Ovary (tissue), 9 donors: ENCODE results near the gene LDLRAD4. TPM values are rescaled to one million over a fixed set of nuclear protein-coding genes. Genes with fewer than 3 reads are reported as not detected.

Experiments used
- DNase-seq, 5 donors: peaks; one replicate each; pipeline ENCODE4 v3.0.0-alpha.2; 2019 to 2020
- H3K27ac ChIP-seq, 2 donors: fragments of 200-600 bp; one replicate each; pipeline versions ENCODE4 v1.5.1 to v1.8.0; 2019 to 2022
- H3K27me3 ChIP-seq: fragments of 200-600 bp; one replicate; pipeline ENCODE4 v1.8.0; 2022
- H3K36me3 ChIP-seq: fragments of 200-600 bp; sonication (generic); one replicate; pipeline ENCODE4 v1.5.1; 2019
- H3K4me1 ChIP-seq: one replicate; pipeline ENCODE4 v1.8.1; 2013; ENCODE audit warnings: mild to moderate bottlenecking, moderate library complexity; ENCODE audit not compliant: insufficient read depth
- H3K4me3 ChIP-seq: fragments of 200-600 bp; sonication (generic); one replicate; pipeline ENCODE4 v1.5.1; 2017
- H3K9me3 ChIP-seq, 2 donors: fragments of 200-600 bp in 1 of 2; sonication (generic) in 1 of 2; one replicate each; pipeline versions ENCODE4 v1.5.1 to v1.8.1; 2013 to 2019; ENCODE audit warnings: mild to moderate bottlenecking in 1 of 2, moderate library complexity in 1 of 2
- EP300 ChIP-seq: sonication (generic); formaldehyde crosslinking; IDR thresholded peaks from one replicate; pipeline ENCODE4 v1.6.1; 2017; ENCODE audit warnings: antibody characterized with exemption
- POLR2A ChIP-seq: fragments of 450-650 bp; IDR thresholded peaks from one replicate; pipeline ENCODE4 v1.6.1; 2017; ENCODE audit warnings: antibody characterized with exemption, mild to moderate bottlenecking, moderate library complexity
- WGBS, 3 donors: extraction: QIAGEN DNeasy Blood & Tissue Kit in 1 of 3; methylation state at CpG; one replicate each; pipeline versions ENCODE4 v1.1.5 to v1.1.7; 2013 to 2017; 5-methylcytosine and 5-hydroxymethylcytosine counted together
- intact Hi-C, 4 donors: fragments of 100-400 bp; cut with DNase I; formaldehyde crosslinking; loops; one replicate each; pipeline versions ENCODE4 v1.11.0 to v1.15.1; 2022 to 2023
- polyA plus RNA-seq, 2 donors: library from polyadenylated mRNA; stranded (reverse); fragments of 200-250 nt in 1 of 2; fragments of 350-450 nt in 1 of 2; fragmentation: Illumina TruSeq in 1 of 2; extraction: RNeasy Lipid Tissue Mini Kit (QIAGEN cat#74804) in 1 of 2; gene quantifications; one replicate each; pipeline ENCODE4 v1.2.3, GENCODE V29; 2013 to 2014
- total RNA-seq, 7 donors: library from RNA; depleted of rRNA in 2 of 7; stranded (reverse); fragments of >200 nt in 2 of 7; fragmentation: NEBNext Ultra II Directional in 3 of 7; extraction: Animal tissue kit (Norgen Biotek cat#: 25700) in 3 of 7; gene quantifications; one replicate each; pipeline versions ENCODE4 v1.1.0 to v1.2.4, GENCODE V29; 2016 to 2023
- TF ChIP-seq, protein P1 (sequence below), 3 donors: fragments of 450-650 bp in 2 of 3; fragments of 200-600 bp in 1 of 3; IDR thresholded peaks; one replicate each; pipeline versions ENCODE4 v1.5.1 to v1.8.0; 2016 to 2022; ENCODE audit warnings: antibody characterized with exemption in 3 of 3, mild to moderate bottlenecking in 1 of 3
- donor health status: DM: no; HTN: no; CAD: no; lungs with moderate emphysema.
- donor health status: DM: no; HTN: no; CAD: no.
- donor health status: Bipolar disorder and iron deficiency.
- donor health status: DM: yes; HTN: yes; CAD: no.
- donor health status: DM: no; HTN: no; CAD: no.
- donor health status: DM: yes; HTN: yes; CAD: no.

The LDLRAD4 gene
- total and polyA plus RNA-seq, 9 donors: 2.3 to 31.6 (median 8.3) TPM

- no peaks in the 10 kb centered on the region for H3K27me3 ChIP-seq
- no peak overlapping the region for H3K27ac ChIP-seq
- WGBS, 3 donors: 85 to 88% (median 86%) methylated on average over 9 of the region's 9 CpGs
- intact Hi-C loops: no loop called here
- TF ChIP-seq POLR2A (no peak), EP300 (no peak)
- TF ChIP-seq, protein P1, sequence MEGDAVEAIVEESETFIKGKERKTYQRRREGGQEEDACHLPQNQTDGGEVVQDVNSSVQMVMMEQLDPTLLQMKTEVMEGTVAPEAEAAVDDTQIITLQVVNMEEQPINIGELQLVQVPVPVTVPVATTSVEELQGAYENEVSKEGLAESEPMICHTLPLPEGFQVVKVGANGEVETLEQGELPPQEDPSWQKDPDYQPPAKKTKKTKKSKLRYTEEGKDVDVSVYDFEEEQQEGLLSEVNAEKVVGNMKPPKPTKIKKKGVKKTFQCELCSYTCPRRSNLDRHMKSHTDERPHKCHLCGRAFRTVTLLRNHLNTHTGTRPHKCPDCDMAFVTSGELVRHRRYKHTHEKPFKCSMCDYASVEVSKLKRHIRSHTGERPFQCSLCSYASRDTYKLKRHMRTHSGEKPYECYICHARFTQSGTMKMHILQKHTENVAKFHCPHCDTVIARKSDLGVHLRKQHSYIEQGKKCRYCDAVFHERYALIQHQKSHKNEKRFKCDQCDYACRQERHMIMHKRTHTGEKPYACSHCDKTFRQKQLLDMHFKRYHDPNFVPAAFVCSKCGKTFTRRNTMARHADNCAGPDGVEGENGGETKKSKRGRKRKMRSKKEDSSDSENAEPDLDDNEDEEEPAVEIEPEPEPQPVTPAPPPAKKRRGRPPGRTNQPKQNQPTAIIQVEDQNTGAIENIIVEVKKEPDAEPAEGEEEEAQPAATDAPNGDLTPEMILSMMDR (IDR thresholded peaks at IDR 0.05): no peak
- peaks cover 0 to 2% of the 10 kb centered on the region in 2 donors for H3K9me3 ChIP-seq
- no peaks in the 10 kb centered on the region for H3K4me1 ChIP-seq
- DNase-seq: no peak
- H3K36me3 ChIP-seq: no peaks in the 10 kb centered on the region
- H3K4me3 ChIP-seq: no peak overlapping the region
Observed at GRCh38 chr18:13317801-13318200, 99.2 kb downstream of the LDLRAD4 start.

GRCh38 chr18:13318731-13319501 lies 100.4 kb downstream of the LDLRAD4 start:
- no peaks in the 10 kb centered on the region for H3K27me3 ChIP-seq
- TF ChIP-seq POLR2A (no peak), EP300 (no peak)
- TF ChIP-seq, protein P1 (IDR thresholded peaks at IDR 0.05): no peak
- no peak overlapping the region for H3K27ac ChIP-seq
- WGBS, 3 donors: 79 to 86% (median 84%) methylated on average over 19 of the region's 19 CpGs
- DNase-seq: no peak
- H3K9me3 ChIP-seq: peaks cover 0 to 2% of the 10 kb centered on the region in 2 donors
- no peak overlapping the region for H3K4me3 ChIP-seq
- no peaks in the 10 kb centered on the region for H3K36me3 ChIP-seq
- intact Hi-C loops: no loop called here
- no peaks in the 10 kb centered on the region for H3K4me1 ChIP-seq

- no peak overlapping the region for H3K27ac ChIP-seq
- no peaks in the 10 kb centered on the region for H3K4me1 ChIP-seq
- WGBS, 3 donors: 21 to 28% (median 25%) methylated on average over 4 of the region's 4 CpGs
- intact Hi-C loops: no loop called here
- peaks cover 0 to 2% of the 10 kb centered on the region in 2 donors for H3K9me3 ChIP-seq
- TF ChIP-seq POLR2A (no peak), EP300 (no peak)
- TF ChIP-seq, protein P1 (IDR thresholded peaks at IDR 0.05): no peak
- H3K27me3 ChIP-seq: no peaks in the 10 kb centered on the region
- H3K36me3 ChIP-seq: no peaks in the 10 kb centered on the region
- no peak for DNase-seq
- H3K4me3 ChIP-seq: no peak overlapping the region
Observed at GRCh38 chr18:13319629-13320028, 101.1 kb downstream of the LDLRAD4 start.

DNA sequence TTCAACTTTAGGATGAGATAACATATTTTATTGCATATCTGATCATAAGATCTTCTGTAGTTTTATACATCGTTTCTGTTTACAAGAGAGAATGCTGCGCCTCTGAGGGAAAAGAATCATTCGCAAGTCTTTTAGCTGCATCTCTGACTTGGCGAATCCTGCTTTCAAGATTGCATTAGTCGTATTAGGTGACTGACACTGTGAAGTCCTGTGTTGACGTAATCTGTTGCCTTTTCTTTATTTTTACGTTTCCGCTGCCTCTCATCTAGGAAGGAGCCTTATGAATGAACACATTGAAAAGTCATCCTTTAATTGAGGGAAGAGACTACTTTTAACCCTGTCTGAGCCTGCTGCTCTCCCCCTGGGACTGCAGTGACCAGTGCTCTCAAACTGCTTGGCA lies 101.5 kb downstream of the LDLRAD4 start:
- Histone ChIP-seq H3K9me3 (peaks cover 0 to 2% of the 10 kb centered on the region in 2 donors), H3K36me3 (no peaks in the 10 kb centered on the region), H3K4me3 (no peak overlapping the region), H3K4me1 (no peaks in the 10 kb centered on the region), H3K27me3 (no peaks in the 10 kb centered on the region), H3K27ac (no peak overlapping the region)
- 76 to 86% (median 86%) methylated on average over 8 of the region's 8 CpGs for whole genome bisulfite sequencing, 3 donors
- no peak for DNase-seq
- intact Hi-C loops: no loop called here
- TF ChIP-seq, protein P1 (IDR thresholded peaks at IDR 0.05): no peak
- TF ChIP-seq POLR2A: no peak
- no peak for TF ChIP-seq EP300
